NCI-H524 treated with DMSO at 0.1 percent for 48 hours (cell line): Measurements from ENCODE around the gene PGLYRP4.
"Not testable (repeated sequence)": the region's sequence is repeated elsewhere in the genome, so short reads cannot be mapped to it uniquely, and the experiment has no call there.

Experiments
- DNase-seq: peaks from one replicate; lab custom pipeline; 2025; lab: John Stamatoyannopoulos, UW

Gene PGLYRP4

DNA sequence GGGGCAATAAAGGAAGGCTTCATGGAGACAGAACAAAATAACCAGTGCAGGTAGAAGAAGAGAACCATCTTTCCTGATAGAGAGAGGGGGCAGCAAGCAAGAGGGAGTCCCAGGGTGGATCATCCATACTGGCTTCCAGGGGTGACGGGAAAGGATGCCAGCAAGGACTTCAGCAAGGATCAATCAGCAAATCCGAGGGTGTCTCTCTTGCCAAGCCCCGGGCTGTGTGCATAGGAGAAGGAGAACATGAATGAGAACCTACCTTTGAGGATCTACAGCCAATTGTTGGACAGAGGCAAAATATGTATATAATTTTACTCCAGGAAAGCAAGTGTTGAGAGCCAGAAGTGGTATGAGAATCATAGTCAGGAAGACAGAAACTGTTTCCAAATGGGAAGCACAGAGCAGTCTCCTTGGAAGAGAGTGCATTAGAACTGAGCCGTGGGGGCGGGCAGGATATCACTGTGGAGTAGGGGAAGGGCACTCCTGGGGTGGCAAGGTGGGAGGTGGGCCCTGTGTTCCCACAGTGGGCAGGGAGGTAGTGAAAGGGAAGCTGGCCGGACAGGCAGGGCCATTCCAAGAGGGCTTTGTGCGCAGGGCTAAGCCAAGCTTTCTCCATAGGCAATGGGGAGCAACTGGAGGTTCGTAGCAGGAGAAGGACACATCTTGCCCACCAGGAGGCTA lies 7.9 kb upstream of the PGLYRP4 start:
- DNase-seq: no peak

DNA sequence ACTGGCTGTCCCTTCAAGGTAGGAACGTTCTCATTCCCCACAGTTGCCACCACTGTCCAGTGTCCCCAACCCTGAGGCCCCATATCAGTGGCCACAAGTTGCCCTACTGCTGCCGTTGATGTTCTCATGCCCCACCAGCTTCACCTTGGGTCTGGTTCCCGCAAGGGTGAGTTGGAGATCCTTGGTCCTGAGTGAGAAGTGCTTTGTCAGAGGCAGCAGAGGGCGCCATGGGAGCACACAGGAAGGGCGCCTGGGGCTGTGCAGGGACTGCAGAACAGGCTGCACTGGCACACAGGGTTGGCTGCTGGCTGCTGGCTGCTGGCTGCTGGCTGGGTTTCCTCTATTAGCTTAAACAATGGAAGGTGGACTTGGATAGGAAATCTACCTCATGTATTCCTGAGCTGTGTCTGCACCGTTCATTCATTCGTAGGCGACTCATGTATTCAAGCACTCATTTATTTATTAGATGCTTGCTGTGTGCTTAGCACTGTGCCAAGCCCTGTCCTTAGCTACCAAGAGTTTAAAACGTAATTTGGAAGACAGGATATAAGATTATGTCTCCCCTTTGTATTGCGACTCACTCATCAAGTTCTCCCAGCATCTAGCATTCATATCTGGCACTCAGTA lies 6.9 kb upstream of the PGLYRP4 start:
- no peak for DNase-seq

DNA sequence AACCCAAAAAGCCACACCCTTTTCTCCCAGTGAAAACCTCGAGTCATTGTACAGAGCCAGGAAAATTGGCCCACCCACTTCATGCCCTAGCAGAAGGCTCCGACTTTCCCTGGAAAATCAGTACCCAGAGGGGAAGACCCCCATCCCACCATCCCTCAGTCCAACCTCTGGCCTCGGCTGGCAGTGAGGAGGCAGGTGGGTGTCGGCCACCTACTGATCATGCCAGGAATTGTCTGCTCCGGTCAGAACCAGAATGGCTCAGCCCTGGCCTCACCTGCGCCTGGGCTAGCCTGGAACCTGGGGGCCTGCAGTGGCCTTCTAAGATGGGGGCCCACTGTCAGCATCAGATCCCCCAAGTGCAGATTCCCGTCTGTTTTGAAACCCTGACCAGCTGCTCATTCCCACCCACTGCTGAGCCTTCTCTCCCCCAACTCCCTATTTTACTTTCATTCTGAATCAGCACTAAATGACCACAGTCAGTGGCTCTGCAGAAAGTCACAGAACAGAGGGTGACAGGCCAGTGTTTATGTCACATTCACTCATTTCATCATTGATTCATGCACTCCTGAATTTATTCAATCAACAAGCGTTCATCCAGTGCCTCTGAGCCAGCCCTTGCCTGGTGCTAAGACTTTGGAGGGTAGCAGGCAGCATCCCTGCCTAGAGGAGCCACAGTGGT lies 6.0 kb upstream of the PGLYRP4 start:
- no peak for DNase-seq

DNA sequence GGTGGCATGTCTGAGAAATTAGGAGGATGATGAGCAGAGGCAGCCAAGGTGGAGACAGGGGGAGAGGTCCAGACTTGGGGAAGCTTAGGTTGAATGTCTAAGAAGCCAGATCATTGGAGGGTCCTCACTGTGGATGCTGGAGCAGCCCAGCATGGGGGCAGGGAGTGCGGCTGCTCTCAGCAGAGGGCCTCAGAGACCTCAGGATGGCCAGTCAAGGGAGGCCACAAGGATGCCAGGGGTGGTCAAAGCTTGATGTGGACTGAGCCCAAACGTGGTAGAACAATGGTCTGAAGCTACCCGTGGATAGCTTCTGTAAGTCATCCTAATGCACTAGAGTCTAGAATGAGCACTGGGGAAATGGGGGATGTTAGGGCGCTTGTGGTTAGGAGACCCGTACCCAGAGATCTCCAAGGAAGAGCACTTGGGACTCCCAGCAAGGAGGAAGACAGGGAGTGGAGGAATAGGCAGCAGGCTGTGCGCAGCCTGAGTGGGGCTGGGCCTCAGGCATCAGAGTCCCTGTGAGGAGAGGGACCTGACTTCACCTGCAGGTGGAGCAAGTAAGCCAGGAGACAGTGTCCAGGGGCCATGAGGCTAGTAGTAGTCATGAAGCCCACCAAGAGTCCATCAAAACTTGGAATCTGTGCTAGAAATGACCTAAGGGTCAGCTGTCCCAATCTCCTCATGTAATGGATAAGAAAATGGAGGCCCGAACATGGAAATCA lies 4.7 kb upstream of the PGLYRP4 start:
- no peak for DNase-seq

DNA sequence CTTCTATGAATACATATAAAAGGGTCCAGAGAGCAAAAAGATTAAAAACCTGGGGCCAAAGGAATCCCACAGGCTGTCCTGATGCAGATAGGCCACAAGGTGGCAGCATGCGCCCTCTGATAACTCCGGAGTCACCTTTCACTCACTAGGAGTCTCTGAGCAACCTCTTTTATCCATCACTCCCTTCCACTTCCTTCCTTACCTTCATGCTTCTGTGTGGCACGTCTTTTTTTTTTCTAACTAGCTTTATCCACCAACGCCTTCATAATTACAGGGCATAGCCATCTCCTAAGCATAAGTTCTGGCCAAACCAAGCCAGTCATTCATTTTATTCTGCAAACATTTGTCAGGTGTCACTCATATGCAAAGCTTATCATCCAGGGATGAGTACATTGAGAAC lies 3.9 kb upstream of the PGLYRP4 start:
- peak; percentile 22 for DNase-seq

DNA sequence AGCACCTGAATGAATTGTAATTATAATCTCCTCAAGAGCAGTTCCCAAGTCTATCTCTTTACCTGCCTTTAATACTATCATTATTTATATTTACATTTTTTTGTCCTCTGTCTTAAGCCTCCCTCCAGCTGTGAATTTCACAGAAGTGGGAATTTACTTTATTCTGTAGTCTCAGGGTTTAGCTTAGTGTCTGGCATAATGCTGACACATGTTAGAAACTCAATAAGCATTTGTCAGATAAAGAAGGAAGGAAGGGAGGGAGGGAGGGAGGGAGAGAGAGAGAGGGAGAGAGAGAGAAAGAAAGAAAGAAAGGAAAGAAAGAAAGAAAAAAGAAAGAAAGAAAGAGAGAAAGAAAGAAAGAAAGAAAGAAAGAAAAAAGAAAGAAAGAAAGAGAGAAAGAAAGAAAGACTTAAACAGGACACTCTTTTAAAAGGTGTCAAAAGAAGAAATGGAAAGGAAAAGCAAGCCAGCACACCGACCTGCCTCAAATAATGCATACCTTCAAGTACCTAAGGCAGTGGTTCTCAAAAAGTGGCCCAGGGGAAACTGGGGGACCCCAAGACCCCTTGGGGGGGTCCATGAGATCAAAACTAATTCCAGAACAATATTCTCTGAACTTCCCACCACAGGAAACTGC lies 1.8 kb upstream of the PGLYRP4 start:
- no peak for DNase-seq

DNA sequence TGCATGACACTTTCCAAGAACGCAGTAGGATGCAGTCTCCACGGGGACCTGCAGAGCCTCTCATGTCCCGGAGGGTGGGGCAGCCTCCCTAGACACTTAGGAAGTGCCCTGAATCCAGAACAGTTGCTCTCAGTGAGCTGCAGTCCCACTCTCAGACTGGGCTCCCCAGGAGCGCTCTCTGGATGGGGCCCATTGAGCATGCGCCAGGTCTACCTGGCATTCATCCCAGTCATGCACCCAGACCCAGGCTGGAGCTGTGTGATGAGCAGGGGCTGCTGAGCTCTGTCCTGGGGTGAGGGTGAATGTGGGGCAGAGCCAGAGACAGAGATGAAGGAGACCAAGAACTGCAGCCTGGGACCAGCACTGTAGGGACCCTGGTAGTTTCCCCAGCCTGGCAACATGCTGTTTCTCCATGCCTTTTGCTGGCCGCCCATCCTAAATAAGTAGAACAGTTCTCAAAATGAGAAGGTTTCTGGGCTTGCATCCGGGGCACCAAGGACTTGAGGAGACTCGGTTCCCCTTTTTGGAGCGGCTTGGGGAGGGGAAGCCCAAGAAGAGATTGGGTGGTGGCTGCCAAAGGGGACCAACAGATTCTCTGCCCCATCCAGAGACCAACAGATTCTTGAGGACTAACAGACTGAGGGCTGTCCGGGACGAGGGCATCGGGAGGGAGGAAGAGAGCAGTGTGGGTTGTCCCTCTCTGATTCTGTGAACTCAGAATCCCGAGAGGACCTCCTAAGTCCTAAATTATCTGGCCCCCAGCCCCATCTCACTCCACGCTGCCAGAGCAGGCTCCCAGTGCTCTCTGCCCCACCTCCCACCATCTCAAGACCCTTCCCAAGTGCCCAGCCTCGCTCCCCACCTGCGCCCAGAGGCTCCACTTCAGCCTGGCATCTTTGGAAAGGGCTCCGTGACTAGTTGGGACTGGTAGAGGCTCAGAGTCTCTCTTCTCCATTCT lies 1.0 kb upstream of the PGLYRP4 start:
- no peak for DNase-seq

DNA sequence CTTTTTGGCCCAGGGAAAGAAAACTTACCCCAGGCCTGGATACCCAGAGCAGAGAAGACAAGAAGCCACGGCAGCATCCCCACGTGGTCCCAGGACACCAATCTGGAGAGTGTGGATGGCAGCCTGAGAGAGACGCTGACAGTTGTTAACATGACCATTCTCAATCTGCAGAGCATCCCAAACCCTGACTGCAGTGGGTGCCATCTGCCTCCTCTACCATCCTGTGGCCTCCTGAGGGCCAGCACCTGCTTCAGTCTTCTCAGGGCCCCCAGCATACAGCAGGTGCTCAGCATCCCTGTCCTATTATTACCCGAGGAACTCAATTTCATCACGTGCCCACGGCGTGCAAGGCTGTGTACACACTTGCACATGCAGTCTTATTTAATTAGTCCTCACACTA lies 785 bp downstream of the PGLYRP4 start:
- DNase-seq: peak; percentile 42

DNA sequence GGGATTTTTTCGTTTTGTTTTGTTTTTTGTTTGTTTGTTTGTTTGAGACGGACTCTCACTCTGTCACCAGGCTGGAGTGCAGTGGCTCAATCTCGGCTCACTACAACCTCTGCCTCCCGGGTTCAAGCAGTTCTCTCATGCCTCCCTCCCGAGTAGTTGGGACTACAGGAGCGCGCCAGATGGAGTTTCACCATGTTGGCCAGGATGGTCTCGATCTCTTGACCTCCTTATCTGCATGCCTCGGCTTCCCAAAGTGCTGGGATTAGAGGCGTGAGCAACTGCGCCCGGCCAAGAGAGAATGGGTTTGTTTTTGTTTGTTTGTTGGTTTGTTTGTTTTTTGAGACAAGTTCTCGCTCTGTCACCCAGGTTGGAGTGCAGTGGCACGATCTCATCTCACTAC lies 1.6 kb downstream of the PGLYRP4 start:
- DNase-seq: not testable (repeated sequence)

DNA sequence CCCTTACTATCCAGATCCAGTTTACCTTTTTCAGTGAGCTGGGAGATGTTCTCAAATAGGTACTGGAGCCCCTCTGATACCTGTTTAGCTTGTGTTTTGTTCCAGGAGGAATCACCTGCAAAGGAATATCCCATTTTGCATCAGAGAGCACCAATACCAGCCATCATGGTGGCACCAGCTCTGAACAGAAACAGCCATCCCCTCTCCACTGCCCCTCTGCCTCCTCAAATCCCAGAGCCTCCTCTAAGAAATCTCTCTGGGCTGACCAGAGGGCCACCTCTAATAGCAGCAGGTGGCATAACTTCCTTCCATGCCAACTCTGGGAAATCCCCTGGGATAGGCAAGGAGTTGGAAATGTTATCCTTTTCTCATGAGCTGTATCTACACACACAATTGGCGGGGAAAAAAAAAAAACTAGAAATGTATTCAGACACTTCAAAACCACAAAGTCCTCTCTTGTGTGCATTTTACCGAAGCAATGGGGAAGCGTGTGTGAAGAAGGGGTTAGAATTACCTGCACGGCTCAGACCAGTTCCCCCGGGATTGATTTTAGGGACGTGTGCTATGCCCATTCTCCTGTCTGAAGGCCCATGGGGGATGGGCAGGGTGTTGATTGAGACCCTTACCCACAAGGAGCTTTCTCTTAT lies 2.4 kb downstream of the PGLYRP4 start:
- DNase-seq: no peak

DNA sequence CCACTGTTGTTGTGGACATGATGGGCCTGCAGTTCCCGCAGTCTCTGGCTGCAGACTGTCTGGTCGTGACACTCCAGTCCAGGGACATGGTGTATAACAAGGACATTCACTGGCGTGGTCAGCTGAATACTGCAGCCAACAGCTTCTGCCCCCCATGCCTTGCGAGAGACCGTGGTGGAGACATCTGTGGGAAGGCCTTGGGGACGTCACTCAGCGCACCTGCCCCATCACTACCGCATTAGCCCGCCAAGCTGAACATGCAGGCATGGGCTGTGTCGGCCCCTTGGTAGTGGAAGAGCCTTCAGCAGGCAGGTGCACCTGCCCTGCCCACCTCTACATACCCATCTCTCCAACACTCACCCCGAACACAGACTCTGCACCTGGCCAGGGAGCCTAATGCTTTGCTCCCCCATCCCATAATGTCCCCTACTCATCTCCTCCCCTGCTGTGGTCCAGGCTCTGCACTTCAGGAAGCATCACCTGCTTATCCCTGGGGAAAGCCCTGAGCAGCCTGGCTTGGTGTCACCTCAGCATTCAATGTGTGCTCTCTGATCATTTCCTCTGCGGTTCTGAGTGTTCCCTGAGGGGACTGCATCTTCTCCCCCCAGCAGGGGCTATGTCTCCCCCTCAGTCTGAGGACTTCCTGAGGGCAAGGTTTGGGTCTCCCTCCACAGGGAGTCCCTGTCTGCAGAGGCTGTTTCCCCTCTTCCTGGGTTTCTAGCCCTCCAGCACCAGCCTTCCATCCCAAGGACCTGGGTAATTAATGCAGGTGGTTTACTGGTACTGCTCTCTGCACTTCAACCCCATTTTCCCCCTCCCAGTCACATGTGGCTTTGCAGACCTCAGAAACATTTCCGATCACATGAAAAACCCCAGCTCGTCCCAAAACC lies 3.2 kb downstream of the PGLYRP4 start:
- no peak for DNase-seq

DNA sequence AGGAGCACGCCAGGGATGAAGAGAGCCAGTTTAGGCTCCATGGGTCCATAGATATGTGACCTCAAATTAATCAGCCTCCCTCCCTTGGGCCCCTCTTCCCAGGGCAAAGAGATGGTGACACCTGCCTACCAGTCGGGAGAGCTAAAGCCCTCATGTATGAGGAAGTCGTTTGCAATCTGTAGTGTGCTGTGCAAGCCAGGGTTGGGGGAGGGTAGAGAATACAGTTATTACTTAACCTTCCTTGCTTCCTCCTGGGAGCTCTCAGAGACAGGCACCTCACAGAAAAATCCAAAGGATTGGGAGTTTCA lies 4.0 kb downstream of the PGLYRP4 start:
- DNase-seq: no peak

DNA sequence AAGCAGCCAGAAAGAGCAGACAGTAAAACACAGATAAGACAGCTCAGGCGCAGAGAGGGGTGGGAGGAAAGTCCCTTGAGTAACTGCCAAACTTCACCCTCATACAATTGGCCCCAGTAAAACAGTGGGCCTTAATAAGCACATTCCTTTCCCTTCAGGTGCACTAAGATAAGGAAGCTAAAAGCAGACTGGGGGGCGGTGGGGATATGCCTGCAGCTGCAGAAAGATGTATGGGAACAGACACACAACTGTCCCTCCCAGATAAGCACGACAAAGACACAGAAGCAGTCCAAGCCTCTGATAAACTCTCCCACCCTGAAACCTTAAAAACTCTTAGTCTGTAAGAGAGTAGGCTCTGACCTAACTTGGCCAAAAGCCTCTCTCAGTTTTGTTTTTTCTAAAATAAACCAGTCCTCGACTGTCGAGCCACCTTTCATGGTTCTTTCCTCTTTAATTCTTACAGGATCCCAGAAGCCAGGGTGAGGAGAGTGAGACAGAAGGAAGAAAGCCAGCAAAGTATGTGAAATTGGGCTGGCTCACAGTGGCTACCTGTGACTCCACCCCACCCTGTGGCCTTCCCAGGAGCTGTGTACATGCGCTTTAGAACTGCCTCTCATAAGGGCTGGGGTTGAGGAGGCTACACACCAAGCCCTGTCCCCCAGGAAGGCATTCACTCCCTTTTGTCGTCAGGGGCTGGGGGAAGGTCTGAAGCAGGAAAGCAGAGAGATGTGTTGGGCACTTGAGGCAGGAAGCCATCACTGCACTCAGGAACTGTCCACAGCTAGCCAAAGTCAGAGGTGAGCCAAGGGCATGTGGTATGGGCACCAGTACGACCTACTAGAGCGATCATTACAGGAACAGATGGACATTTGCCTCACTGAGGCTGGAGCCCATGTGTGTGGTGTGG lies 4.6 kb downstream of the PGLYRP4 start:
- DNase-seq: no peak

DNA sequence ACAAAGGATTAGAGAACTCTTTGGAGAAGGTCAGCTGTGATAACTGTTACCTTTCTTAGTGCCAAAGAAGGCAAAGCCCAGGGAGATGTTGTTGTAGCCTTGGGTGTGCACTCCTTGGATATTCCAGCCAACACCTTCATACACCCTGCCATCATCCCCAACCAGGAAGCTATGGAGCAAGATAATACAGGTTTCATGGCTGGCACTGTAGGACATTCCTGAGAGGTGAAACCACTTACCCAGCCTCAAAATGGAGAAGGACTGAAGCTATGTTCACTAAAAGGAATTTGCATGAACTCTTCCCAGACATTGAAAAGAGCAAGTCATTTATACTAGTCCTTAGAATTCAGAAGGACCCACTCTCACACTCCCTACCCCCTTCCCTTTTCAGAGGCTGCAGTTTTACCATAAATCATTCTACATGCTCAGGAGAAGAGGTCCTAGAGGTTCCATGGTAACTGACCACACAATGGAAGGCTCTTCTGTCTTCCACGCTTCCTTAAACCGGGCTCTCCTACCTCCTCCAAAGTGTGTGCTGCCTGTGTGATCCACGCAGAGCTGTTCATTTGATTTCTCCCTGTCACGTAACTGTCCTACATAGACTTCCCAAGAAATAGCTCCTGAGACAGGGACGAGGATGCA lies 5.5 kb downstream of the PGLYRP4 start:
- no peak for DNase-seq

DNA sequence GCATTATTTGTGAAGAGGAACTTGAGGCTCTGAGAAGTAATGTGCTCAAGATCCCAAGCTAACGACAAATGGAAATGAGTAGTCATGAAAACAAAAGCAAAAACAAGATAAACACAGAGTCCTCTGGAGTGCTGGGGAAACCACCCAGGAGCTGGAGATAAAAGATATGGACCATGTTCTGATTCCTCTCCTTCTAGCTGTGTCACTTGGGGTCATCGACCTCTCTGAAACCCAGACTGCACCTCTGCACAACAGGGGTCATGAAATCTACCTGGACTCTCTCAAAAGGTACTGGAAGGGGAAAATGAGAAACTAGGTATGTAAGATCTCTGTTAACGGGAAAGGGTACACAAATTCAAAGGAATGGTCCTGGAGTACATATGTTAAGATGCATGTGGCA lies 6.5 kb downstream of the PGLYRP4 start:
- no peak for DNase-seq

DNA sequence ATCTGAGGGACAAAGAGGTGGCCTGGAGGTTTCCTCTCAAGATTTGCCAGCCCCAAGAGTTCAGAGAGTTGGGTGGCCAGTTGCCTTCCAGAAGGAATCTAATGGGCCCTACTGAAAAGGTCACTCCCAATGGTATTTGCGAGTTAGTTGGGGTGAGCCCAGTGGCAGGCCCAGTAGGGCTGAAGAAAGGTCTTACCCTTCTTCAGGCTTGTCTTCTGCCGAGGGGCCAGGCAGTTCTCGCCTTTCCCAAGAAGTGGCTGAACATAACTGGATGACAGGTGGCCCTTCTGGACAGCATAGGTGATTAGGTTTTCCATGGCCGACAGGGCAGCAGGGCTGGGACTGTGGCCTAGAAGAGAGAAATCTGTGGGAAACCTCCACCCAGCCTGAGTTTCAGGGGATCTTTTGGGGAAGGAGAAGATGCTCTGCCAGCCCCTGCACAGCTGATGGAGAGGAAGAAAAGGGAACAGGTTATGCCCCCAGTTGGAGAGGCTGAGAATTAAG lies 7.2 kb downstream of the PGLYRP4 start:
- DNase-seq: no peak

DNA sequence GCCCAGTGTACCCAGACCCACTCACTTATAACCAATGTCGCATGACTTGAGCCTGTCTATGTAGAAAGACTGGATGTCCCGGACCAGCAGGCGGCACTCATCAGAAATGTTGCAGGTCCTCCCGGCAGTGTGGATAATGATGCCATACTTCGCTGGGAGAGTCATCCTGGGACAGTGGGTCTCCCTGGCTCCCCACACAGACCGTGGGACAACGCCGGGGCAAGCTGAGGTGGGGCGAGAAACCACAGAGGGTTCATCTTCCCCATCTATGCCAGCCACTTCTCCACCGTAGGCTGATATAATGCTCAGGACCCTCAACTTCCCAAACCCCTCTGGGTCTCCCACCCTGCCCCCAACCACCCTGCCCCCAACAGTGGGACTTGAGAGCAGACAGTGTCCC lies 8.3 kb downstream of the PGLYRP4 start:
- DNase-seq: no peak

DNA sequence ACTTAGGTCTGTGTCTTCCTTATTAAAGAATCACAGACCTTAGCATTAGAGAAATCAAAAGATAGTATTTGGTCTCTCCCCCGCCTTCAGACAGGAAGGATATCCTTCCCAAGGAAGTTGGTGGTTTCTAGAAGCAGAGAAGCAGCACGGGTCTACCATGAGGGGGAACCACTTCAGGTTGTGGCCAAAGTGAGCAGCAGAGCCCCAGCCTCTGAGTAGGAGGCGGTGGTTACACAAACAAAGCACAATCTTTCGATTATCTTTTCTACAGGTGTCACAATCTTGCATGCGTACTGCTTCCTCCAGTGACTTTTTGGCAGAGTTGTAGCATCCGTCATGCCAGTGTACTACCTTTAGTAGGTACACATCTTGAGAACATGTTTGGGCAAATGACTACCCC lies 8.8 kb downstream of the PGLYRP4 start:
- no peak for DNase-seq
